ENCODE measurements around the gene REV3L.
"Not testable (repeated sequence)": the region's sequence is repeated elsewhere in the genome, so short reads cannot be mapped to it uniquely, and the experiment has no call there.

Gene REV3L

DNA sequence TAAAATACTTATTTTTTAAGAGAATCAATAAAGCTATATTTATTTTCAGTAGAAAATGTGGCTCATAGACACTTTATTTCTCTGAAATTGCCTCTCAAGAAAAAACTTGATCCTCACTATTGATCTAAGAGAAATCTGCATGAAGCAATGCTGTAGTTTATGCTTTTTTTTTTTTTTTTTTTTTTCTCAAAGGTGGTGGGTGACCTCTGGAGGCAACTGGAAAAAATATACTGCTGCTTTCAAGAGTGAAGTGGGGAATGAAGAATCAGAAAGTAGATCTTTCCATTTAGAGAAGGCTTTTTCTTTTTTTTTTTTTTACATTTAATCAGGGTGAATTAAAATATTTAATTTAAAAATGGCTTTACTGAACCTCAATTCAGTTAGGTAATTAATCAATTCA, 226.4 kb downstream of the REV3L start:
- no peak for DNase-seq (ENCODE audit: low read depth)

GRCh38 chr6:111255838-111256237, 227.2 kb downstream of the REV3L start:
- not testable (repeated sequence) for DNase-seq (ENCODE audit: low read depth)

DNA sequence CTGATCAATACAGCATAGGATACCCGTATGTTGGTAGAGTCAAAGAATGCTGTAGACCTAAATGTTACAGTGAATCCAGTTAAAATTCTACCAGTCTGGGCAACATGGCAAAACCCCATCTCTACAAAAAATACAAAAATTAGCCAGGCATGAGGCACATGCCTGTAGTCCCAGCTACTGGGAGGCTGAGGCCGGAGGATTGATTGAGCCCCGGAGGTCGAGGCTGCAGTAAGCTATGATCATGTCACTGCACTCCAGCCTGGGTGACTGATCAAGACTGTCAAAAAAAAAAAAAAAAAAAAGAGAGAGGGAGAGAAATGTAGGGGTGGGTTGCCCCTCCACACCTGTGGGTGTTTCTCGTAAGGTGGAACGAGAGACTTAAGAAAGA, 228.2 kb downstream of the REV3L start:
- DNase-seq (ENCODE audit: low read depth), result no peak

GRCh38 chr6:111254004-111254778, 228.8 kb downstream of the REV3L start:
- DNase-seq (ENCODE audit: low read depth), result no peak

GRCh38 chr6:111252726-111253125, 230.3 kb downstream of the REV3L start:
- no peak for DNase-seq (ENCODE audit: low read depth)

- DNase-seq (ENCODE audit: low read depth), result no peak
Observed at GRCh38 chr6:111250791-111251354, 232.1 kb downstream of the REV3L start.

All from HS-27A (cell line).